HL-60 (cell line): ENCODE data around the gene GRID1.

Experiments
- DNase-seq, 2 experiments: peaks; one replicate each; pipeline ENCODE4 v3.0.0-alpha.2; 2010 to 2020; ENCODE audit warnings: low read depth in 1 of 2, low spot score in 1 of 2
- H3K27ac ChIP-seq: fragments of 250-450 bp; sonication (Bioruptor Pico); replicated peaks from 2 replicates; pipeline ENCODE4 v1.5.1; 2020; ENCODE audit warnings: mild to moderate bottlenecking, moderate library complexity
- H3K27me3 ChIP-seq: fragments of 250-450 bp; sonication (Bioruptor Pico); 2 replicates; pipeline ENCODE4 v1.5.1; 2021; ENCODE audit warnings: mild to moderate bottlenecking, moderate library complexity; ENCODE audit not compliant: insufficient read depth, poor library complexity, severe bottlenecking
- H3K4me3 ChIP-seq: replicated peaks from 2 replicates; pipeline ENCODE4 v1.5.1; 2011; ENCODE audit warnings: mild to moderate bottlenecking, control low read depth, low read length; ENCODE audit not compliant: insufficient read depth
- CTCF ChIP-seq: IDR thresholded peaks from one replicate; pipeline ENCODE4 v1.5.1; 2011; ENCODE audit warnings: low read length, control low read depth, inconsistent platforms; ENCODE audit not compliant: insufficient read depth
- GABPA ChIP-seq: IDR thresholded peaks from 2 replicates; pipeline ENCODE4 v1.6.1; 2012; ENCODE audit warnings: low read depth
- POLR2AphosphoS5 ChIP-seq: IDR thresholded peaks from 2 replicates; pipeline ENCODE4 v1.6.1; 2012; ENCODE audit warnings: low read depth
- REST ChIP-seq: IDR thresholded peaks from 2 replicates; pipeline ENCODE4 v1.6.1; 2012; ENCODE audit warnings: low read depth; ENCODE audit not compliant: insufficient replicate concordance
- SPI1 ChIP-seq: IDR thresholded peaks from 2 replicates; pipeline ENCODE4 v1.6.1; 2012; ENCODE audit warnings: low read depth, mild to moderate bottlenecking, borderline replicate concordance

GRID1 gene

GRCh38 chr10:86401588-86402282 is 35.1 kb upstream of the GRID1 start:
- Histone ChIP-seq H3K27me3 (peaks cover 16% of the 10 kb centered on the region), H3K4me3 (peak overlapping the region; percentile 73), H3K27ac (no peak overlapping the region)
- no peak for DNase-seq
- TF ChIP-seq POLR2AphosphoS5: no peak

GRCh38 chr10:86400705-86401587 is 34.4 kb upstream of the GRID1 start:
- peak overlapping the region; percentile 73 for H3K4me3 ChIP-seq
- peaks cover 16% of the 10 kb centered on the region for H3K27me3 ChIP-seq
- no peak for TF ChIP-seq POLR2AphosphoS5
- no peak for TF ChIP-seq CTCF
- no peak for TF ChIP-seq SPI1
- no peak for TF ChIP-seq GABPA
- TF ChIP-seq REST: no peak
- DNase-seq: no peak
- H3K27ac ChIP-seq: no peak overlapping the region; the same call in 1 of the 2 replicates

- H3K27ac ChIP-seq: no peak overlapping the region; the same call in 1 of the 2 replicates
- peak overlapping the region; percentile 73 for H3K4me3 ChIP-seq
- DNase-seq: peak; percentile 77 to 95
- H3K27me3 ChIP-seq: peaks cover 16% of the 10 kb centered on the region
- TF ChIP-seq CTCF (peak; percentile 73), REST (no peak), POLR2AphosphoS5 (no peak), SPI1 (peak; percentile 28; the same call in 1 of the 2 replicates), GABPA (no peak)
Observed at GRCh38 chr10:86399879-86400704, 33.5 kb upstream of the GRID1 start.

GRCh38 chr10:86399514-86399878 is 32.9 kb upstream of the GRID1 start:
- no peak overlapping the region for H3K4me3 ChIP-seq
- peaks cover 16% of the 10 kb centered on the region for H3K27me3 ChIP-seq
- TF ChIP-seq GABPA: no peak
- DNase-seq: no peak
- no peak overlapping the region for H3K27ac ChIP-seq
